Right kidney (tissue), 1 donor: ENCODE data around the gene SLC2A4RG.

Experiments used
- DNase-seq: peaks from one replicate; pipeline ENCODE4 v3.0.0-alpha.2; 2016

The SLC2A4RG gene

DNA sequence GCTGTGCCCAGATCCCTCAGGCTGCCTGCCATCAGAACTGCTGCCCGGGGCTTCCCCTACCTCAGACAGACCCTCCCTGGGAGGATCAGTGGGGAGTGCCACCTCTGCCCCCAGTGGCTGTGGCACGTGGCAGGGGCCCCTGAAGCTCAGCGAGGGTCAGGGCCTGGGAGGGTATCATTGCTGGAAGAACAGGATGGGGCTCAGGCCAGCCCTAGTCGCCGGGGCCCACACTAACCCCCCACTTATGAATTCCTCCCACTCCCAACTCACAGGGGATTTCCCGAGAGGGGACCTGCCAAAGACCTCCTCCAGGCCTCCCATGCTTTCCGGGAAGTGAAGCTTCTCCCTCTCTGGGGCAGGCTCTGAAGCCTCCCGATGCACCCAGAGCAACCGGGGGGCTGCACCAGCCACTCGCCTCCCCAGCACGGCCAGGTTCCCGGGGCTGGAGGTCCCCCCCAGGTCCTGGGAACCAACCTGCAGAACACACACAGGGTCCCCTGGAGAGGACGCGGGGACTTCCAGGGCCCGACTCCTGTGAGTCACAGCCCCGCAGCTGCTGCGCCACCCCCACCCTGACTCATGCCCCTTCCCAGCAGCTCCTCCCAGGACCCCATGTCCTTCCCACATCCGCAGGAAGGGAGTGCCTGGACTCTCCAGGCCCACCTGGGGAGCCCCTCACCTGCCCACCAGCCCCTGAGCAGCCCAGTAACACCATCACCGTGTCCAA is 40.7 kb upstream of the SLC2A4RG start:
- DNase-seq: no peak

DNA sequence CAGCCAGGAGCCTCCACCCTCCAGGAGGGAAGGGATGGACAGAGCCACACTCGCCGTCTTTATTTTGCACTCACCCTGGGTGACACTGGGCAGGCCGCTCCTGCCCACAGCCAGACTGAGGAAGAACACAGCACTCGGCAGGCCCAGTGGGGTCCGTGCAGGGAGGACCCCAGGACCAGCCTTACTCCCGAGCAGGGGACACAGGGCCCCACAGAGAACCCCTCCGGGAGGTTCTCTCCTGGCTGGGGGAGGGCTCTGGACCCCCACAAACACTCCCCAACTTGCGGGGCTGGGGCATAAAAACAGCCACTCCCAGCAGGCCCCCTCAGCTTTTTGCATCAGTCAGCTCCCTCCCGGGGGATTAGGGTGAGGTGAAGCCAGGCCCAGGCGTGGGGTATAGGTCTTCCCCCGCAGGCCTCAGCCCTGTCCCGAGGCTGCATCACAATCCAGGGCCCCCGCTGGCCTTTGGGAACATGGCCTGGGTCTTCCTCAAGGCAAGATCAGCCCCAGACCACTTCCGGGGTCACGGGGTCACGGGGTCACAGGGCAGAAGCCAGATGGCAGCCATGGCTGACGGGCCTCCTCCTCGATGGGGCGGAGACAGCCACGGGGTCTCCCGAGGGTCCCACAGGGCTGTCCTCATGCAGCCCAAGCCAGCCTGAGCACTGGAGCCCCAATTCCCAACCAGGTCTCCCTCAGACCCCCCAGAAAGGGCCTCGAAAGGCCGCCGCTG is 39.9 kb upstream of the SLC2A4RG start:
- no peak for DNase-seq

DNA sequence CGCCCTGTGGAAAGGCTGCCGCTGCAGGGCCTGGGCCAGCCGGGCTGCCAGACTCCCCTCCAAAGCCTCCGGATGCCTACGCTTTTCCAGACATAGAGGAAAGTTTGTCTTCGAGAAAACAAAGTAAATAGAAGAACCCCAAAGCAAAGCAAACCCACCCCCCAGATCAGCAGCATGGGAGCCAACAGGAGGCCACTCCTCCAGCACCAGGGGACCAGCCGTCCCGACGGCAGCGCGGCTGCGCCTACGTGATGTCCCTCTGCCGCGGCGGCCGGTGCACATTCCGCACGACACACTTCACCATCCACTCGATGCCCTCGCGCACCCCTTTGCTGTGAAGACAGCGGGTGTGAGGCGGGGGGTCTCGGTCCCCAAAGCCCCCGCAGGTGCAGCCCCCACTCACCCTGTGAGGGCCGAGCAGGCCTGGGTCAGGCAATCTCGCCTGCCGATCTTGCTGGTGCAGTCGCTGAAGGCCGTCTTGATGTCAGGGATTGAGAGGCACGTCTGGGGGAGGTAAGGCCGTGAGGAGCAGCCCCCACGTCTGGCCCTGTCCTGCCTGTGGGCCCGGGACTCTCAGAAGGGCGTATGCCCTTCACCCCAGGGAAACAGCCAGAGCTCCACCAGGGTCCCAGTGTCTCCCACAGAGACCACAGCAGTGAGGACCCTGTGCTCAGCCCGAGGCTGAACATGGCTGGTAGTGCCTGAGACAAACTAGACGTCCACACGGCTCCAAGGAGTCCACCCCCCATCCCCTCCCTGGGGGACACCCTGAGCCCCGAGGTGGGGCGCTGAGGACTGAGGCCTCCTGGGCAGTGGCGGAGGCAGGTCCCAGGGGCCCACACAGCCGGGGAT is 39.2 kb upstream of the SLC2A4RG start:
- no peak for DNase-seq

DNA sequence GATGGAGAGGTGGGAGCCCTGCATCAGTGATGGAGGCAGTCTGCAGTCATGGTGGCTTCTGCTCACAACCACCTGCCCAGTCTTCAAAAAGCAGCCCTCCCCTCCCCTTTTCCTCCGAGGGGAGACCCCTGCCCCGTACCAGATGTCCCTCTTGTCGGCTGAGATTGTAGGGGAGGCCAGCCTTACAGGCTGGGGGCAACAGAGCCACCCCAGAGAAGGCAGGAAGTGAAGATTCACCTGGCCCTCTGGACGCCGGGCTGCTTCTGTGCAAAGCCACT is 38.6 kb upstream of the SLC2A4RG start:
- no peak for DNase-seq

DNA sequence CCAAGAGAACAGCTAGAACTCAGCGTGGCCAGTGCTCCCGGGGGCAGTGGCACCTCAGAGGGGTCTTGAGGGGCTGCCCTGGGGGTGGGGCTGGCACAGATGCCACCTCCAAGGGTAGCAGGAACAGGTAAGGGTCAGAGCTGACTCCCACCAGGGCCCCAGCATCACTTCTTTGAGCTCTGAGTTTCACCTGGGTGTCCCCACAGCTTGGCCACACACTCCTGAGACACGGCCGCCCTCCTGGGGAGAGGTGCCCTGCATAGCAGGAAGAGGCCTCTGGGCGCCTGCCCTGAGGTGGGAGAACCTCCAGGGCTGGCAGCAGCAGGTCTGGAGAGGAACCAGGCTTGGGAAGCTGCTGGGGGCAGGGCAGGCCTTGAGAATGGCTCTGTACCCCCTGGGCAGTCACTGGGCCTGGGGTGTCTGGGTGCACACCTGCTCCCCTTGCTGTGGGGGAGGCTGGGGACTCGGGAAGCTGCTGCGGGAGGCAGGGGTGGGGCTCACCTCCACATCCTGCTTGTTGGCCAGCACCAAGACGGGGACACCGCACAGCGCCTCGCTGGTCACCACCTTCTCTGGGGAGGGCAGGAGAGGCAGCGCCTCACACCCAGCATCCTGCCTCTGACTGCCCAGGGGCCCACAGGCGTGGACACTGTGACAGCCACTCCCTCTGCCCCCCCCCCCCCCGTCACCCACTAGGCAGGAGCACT is 38.1 kb upstream of the SLC2A4RG start:
- DNase-seq: no peak

DNA sequence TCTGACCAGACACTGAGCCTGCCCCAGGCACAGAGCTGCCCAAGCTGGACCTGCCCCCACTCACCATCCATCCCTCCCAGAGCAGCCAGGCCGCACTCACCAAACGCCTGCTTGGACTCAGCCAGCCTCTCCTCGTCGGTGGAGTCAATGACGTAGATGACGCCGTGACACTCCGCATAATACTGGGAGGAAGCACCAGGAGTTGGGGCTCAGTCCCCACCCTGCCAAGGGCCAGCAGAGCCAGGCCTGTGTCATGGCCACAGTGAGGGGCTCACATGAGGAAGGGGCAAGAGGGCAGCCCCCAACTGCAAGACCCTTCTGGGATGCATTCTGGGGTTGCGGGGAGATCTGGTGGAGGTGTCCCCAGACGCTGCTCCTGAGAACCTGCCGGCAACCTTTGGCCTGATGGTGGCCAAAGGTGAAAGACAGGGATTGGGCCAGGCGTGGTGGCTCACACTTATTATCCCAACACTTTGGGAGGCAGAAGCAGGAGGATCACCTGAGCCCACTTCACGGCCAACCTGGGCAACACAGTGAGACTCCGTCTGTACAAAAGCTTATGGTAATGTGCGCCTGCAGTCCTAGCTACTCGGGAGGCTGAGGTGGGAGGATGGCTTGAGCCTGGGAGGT is 37.4 kb upstream of the SLC2A4RG start:
- no peak for DNase-seq

DNA sequence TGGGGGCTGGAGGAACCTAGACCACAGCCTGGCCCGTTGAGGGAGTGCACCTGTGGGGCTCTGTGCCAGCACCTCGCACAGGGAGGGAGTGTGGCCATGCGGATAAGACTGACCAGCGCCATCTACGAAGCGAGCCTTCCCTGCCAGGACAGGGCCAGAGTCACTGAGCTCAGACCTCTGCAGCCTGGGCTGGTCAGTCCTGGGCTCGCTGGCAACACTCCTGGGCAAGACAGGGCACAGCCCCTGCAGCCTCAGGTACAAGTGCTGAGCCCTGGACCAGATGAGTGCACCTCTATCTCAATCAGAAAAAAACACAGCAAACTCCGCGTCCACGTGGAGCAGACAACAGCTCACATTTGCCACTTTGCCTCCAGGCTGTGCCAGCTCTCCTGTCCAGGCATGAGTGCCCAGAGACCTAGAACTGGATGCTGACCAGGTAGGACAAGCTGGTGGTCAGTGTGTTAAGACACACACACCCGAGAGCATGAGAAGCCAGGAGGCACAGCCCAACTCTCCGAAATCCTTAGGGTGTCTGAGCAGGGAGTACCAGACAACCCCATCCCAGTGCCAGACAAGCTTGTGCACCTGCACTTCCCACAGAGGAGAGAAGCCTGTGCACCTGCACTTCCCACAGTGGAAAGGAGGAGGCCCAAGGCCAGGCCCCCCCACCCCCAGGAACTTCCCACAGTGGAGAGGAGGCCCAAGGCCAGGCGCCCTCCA is 36.7 kb upstream of the SLC2A4RG start:
- no peak for DNase-seq

DNA sequence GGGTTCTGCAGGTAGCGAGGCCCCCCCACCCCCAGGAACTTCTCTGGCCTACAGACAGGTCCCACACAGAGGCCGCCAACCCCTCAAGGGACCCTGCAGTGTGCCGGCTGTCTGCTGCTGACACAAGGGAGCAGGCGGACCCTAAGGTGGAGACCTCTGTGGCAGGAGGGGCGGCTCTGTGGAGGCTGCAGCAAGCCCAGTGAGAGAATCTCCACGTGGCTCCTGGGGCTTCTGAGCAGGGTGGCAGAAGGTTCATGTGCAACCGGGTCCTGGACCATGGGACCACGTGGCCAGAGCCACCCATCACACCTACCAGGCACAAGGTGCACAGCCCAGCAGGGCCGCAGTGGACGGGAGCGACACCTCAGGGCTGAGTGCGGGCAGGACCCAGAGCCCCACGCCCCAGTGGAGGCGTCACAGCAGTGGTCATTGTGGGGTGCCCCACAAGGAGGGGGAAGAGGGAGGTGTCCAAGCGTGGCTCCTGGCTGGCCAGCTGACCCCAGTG is 36.1 kb upstream of the SLC2A4RG start:
- no peak for DNase-seq

DNA sequence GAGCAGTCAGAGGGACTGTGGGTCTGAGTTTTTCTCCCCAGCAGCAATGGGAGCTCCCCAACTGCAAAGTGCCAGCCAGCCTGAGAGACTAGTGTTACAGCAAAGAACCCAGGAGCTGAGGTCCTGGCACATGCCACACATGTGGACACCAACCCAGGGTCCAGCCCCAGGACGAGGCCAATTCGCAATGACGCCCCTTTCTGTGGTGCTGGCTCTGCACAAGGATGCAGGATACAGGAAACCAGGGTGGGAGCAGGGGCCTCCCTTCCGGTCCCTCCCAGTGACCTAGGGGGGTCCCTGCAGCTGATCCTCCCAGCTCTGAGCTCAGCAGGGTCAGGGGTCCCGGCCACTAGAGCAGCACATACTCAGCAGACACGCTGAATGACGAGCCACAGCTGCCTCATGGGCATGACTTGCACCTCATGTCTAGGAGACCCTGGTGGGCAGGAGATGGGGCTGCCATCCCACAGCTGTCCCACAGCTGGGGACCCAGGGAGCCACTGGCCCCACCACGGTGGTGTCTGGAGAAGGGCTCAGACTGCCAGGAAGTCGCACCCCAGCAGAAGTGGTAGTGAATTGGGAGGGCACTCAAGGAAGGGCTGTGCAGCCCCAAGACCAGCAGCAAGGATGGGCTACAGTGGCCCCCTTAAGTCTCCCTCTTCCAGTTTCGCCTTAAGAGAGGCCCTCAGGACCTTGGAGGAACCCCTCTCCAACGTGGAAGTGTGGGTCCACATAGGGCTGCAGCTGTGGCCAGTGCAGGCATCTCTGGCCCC is 35.4 kb upstream of the SLC2A4RG start:
- DNase-seq: no peak

DNA sequence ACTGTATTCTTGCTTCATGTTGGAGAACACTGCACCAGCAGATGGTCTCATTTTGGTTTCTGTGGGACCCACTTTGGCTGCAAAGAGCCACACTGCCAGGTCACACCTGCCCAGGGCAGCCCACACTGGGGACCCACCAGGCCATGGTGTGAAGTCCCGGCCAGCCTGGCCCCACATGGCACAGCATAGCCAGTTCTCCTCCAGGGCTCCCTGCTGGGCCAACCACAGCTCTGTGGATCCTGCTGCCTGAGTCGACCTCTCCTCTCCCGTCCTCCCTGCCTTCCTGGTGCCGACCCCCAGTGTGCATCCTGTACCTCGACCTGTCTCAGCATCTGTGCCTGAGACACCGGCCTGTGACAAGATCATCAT is 34.8 kb upstream of the SLC2A4RG start:
- DNase-seq: no peak

DNA sequence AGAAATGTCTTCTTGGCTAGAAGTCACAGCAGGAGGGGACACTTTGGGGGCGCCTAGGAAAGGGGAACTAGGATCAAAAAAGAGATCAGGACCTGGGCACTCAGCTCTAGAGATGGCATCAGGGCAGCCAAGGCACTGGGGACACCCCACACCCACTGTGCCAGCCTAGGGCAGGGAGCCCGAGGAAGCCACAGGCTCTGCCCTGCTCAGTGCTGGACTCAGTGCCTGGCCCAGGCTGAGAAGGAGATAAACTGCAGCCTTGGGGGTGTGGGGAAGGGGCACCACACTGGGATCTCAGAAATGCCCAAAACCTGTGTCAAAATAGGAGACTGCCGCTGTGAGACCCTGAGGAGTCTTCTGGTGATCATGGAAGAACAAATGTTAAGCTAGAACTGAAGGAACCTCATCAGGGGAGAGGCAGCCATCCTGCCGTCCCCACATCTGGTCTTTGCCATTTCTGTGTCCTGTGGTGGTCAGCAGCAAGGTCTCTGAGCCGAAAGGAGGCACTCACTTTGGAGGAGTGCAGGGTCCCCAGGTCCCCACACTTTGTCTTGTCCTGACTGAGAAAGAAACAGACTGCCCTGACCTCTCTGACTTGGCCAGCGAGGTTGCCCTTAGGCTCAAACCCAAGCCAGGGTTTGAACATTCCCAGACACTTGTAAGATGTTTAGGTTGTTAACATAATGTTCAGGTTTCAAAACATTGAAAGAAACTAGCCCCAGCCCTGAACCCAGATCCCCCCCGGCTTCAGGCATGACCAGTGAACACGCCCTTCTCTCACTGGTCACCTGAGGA is 34.1 kb upstream of the SLC2A4RG start:
- no peak for DNase-seq

DNA sequence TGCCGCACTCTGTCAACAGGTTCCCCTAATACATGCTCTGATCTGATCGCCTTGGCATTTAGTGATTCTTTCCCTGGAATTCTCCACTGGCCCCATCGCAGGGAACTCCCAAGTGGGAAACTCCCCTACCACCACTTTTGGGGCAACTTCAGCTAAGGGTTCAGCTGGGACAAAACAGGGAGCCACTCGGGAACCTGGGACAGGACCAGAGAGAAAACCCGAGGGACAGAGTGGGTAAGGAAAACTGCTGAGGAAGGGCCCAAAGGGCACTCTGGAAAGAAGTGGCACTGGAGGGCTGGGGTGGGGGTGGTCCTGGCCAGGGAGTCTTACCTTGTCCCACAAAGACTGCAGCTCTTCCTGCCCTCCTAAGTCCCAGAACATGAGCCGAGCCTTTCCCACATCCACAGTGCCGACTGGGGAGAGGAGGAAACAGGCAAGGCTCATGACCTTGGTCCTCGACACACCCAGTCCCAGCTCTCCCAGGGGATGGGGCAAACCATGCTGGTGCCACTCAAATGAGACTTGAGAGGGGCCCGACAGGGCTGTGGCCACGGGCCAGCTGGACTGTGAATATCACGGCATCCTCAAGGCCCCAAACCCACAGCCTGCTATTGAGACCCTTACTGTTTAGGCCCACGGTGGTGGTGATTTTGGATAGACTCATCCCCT is 33.4 kb upstream of the SLC2A4RG start:
- no peak for DNase-seq

DNA sequence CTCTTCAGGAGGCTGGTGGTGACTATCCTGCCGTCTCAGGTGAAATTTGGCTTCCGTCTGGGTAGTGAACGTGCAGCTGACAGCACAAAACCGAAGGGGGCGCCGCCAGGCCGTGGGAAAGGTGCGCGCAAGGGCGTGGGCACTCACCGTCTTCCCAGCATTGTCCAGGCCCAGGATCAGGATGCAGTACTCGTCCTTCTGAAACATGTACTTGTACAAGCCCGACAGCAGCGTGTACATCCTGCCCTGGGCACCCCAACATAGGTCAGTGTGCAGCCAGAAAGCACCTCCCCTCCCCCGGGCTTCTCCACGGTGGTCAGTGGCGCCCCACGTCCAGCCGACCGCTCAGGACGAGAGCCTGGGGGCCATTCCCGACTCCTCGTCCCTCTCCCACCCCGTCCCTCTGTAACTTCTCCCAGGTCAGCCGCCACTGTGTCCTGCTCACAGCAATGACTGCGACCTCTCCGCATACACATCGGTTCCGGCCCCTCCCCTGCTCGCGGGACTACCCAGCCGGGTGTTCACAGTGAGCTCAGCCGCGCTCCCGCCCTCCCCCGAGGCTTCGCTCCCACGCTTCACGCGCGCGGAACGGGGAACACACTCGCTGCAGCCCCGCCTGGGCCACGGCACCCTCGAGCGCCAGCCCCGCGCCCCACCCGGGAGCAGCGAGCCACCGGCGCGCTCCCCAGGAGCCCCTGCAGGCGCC is 32.6 kb upstream of the SLC2A4RG start:
- DNase-seq: no peak

DNA sequence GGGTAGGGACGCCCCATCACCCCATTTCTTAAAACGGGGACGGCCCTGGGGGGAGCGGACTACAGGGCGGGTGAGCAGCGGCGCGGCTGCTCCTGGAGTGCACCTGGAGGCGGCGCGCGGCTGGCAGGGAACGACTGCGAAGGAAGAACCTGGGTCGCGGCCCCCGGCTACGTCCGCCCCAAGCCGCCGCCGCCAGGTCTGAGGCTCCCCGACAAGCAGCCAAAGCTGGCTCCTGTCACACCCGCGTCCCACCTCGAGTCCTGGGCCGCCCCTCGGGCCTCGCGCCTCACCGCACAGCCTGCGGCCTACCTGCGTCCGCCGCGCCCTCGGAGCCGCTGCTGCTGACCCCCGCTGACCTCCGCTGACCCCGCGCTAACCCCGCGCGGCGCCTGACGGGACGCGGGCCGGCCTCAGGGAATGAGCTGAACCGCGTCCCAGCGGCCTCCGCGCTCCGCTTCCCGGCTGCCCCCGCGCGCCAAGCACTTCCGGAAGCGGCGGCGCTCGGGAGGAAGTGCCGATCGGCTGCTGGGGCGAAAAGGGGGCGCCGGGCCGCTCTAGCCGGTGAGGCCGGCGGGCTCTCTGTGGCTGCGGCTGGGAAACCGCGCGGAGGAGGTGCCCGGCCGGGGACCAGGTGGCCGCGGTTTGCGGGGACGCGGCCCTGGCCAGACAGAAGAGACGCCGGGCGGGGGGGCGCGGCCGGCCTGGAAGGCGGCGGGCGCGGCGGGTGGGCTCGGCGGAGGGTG is 31.8 kb upstream of the SLC2A4RG start, which contains the start of the genes ARFRP1 and ZGPAT:
Gene ARFRP1 (minus strand): TSS at position 419 of the 743 bp plus-strand sequence. CDS start 885 bp downstream, outside the sequence.
Gene ZGPAT (plus strand): TSS at position 482 of the 743 bp plus-strand sequence. CDS start 542 bp downstream, outside the sequence.
- peak; percentile 89 for DNase-seq

DNA sequence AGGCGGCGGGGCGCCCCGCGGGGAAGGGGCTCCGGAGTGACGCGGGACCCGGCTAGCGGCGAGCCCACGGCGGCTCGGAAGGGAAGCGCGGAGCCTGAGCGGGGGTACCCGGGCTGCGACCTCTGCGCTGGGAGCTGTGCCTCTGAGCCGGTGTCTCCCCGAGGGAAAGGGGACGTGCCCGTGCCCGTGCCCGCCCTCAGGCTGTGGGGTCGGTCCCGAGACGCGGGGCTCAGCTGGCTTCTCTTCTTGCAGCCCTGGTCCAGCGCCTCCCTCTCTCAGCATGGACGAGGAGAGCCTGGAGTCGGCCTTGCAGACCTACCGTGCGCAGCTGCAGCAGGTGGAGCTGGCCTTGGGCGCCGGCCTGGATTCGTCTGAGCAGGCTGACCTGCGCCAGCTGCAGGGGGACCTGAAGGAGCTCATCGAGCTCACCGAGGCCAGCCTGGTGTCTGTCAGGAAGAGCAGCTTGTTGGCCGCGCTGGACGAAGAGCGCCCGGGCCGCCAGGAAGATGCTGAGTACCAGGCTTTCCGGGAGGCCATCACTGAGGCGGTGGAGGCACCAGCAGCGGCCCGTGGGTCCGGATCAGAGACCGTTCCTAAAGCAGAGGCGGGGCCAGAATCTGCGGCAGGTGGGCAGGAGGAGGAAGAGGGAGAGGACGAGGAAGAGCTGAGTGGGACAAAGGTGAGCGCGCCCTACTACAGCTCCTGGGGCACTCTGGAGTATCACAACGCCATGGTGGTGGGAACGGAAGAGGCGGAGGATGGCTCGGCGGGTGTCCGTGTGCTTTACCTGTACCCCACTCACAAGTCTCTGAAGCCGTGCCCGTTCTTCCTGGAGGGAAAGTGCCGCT is 31.1 kb upstream of the SLC2A4RG start:
- DNase-seq: peak; percentile 41

DNA sequence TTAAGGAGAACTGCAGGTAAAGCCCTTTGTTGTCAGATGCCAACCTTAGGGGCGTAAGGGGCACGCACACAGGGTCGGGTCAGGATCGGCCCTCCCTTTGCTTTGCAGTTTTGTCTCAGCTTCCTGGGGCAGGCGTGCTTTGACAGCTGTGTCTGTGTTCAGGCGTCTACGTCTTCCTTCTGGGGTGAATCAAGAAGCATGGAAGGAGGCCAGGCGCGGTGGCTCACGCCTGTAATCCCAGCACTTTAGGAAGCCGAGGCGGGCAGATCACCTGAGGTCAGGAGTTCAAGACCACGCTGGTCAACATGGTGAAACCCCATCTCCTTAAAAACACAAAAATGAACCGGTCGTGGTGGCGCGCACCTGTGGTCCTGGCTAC is 30.4 kb upstream of the SLC2A4RG start:
- DNase-seq: no peak
